Left lung (tissue), 10 donors: ENCODE data around the gene SMS. TPM values are rescaled to one million over a fixed set of nuclear protein-coding genes. Genes with fewer than 3 reads are reported as not detected.

ENCODE experiments used
- ATAC-seq: fragments of 200-7000 bp; cut with Tn5 transposase; one replicate; pipeline ENCODE4 v1.9.1; 2020; ENCODE audit warnings: moderate library complexity
- DNase-seq, 4 donors: peaks; one replicate each; pipeline ENCODE4 v3.0.0-alpha.2; 2013 to 2020
- H3K27ac ChIP-seq, 2 donors: fragments of 200-600 bp; sonication (generic) in 1 of 2; one replicate each; pipeline versions ENCODE4 v1.5.0 to v1.8.0; 2020 to 2021
- H3K27me3 ChIP-seq, 2 donors: fragments of 200-600 bp; sonication (generic) in 1 of 2; one replicate each; pipeline versions ENCODE4 v1.5.0 to v1.8.0; 2020 to 2021
- H3K36me3 ChIP-seq, 2 donors: fragments of 200-600 bp; sonication (generic) in 1 of 2; one replicate each; pipeline versions ENCODE4 v1.5.0 to v1.8.0; 2020 to 2021
- H3K4me1 ChIP-seq, 2 donors: fragments of 200-600 bp; one replicate each; pipeline ENCODE4 v1.8.0; 2021
- H3K4me3 ChIP-seq, 2 donors: fragments of 200-600 bp; sonication (generic) in 1 of 2; one replicate each; pipeline versions ENCODE4 v1.5.0 to v1.8.0; 2020 to 2021; ENCODE audit warnings: mild to moderate bottlenecking in 1 of 2
- H3K9me3 ChIP-seq, 2 donors: fragments of 200-600 bp; sonication (generic) in 1 of 2; one replicate each; pipeline versions ENCODE4 v1.5.0 to v1.8.0; 2020 to 2021
- CTCF ChIP-seq, 2 donors: fragments of 200-600 bp; sonication (generic) in 1 of 2; IDR thresholded peaks; one replicate each; pipeline versions ENCODE4 v1.5.0 to v1.8.0; 2021; ENCODE audit warnings: antibody characterized with exemption in 2 of 2
- intact Hi-C, 2 donors: fragments of 100-400 bp; cut with DNase I; formaldehyde crosslinking; loops; one replicate each; pipeline versions ENCODE4 v1.11.2 to v1.14.2; 2022
- polyA plus RNA-seq, 6 donors: library from polyadenylated mRNA; unstranded; fragments of 120-200 nt; gene quantifications; one replicate each; pipeline ENCODE4 v1.2.1, GENCODE V29; 2013; ENCODE audit not compliant: insufficient read length in 6 of 6
- total RNA-seq, 2 donors: library from RNA; stranded (reverse); fragmentation: NEBNext Ultra II Directional; extraction: Animal tissue kit (Norgen Biotek cat#: 25700); gene quantifications; one replicate each; pipeline ENCODE4 v1.2.1, GENCODE V29; 2021
- donor health status: DM: no; HTN: yes; CAD: no.
- donor health status: DM: no; HTN: no; CAD: no.

Gene SMS
- total and polyA plus RNA-seq, 8 donors: 68.6 to 119 (median 108) TPM

GRCh38 chrX:21929209-21929608 lies 11.3 kb upstream of the SMS start:
- Histone ChIP-seq H3K9me3 (no peaks in the 10 kb centered on the region), H3K36me3 (no peaks in the 10 kb centered on the region), H3K4me1 (no peaks in the 10 kb centered on the region), H3K27me3 (no peaks in the 10 kb centered on the region), H3K4me3 (no peak overlapping the region), H3K27ac (no peak overlapping the region)
- intact Hi-C loops: no loop called here
- no peak for TF ChIP-seq CTCF (IDR thresholded peaks at IDR 0.05)
- ATAC-seq (no peak), DNase-seq (no peak)

GRCh38 chrX:21930986-21931385 lies 9.5 kb upstream of the SMS start:
- no peak overlapping the region for H3K4me3 ChIP-seq
- no peak overlapping the region for H3K27ac ChIP-seq
- no peaks in the 10 kb centered on the region for H3K27me3 ChIP-seq
- DNase-seq: no peak
- TF ChIP-seq CTCF (IDR thresholded peaks at IDR 0.05): no peak
- H3K9me3 ChIP-seq: no peaks in the 10 kb centered on the region
- no peaks in the 10 kb centered on the region for H3K36me3 ChIP-seq
- intact Hi-C loops: no loop called here
- no peaks in the 10 kb centered on the region for H3K4me1 ChIP-seq
- no peak for ATAC-seq

- intact Hi-C loops: no loop called here
- no peaks in the 10 kb centered on the region for H3K36me3 ChIP-seq
- ATAC-seq (peak; percentile 81), DNase-seq (peak in 1 of 4 donors; percentile 47)
- H3K27me3 ChIP-seq: no peaks in the 10 kb centered on the region
- peak overlapping the region; percentile 54 to 73 for H3K27ac ChIP-seq
- TF ChIP-seq CTCF (IDR thresholded peaks at IDR 0.05): no peak
- no peaks in the 10 kb centered on the region for H3K9me3 ChIP-seq
- H3K4me3 ChIP-seq: no peak overlapping the region
- H3K4me1 ChIP-seq: no peaks in the 10 kb centered on the region
These were observed 8.1 kb upstream of the SMS start for GRCh38 chrX:21932292-21933002.

- peak overlapping the region; percentile 54 to 73 for H3K27ac ChIP-seq
- no peaks in the 10 kb centered on the region for H3K9me3 ChIP-seq
- intact Hi-C loops: no loop called here
- H3K4me3 ChIP-seq: no peak overlapping the region
- no peak for TF ChIP-seq CTCF (IDR thresholded peaks at IDR 0.05)
- no peaks in the 10 kb centered on the region for H3K36me3 ChIP-seq
- no peaks in the 10 kb centered on the region for H3K27me3 ChIP-seq
- ATAC-seq (no peak), DNase-seq (no peak)
- H3K4me1 ChIP-seq: no peaks in the 10 kb centered on the region
These were observed 7.4 kb upstream of the SMS start for GRCh38 chrX:21933077-21933476.

- intact Hi-C loops: no loop called here
- H3K36me3 ChIP-seq: no peaks in the 10 kb centered on the region
- H3K9me3 ChIP-seq: no peaks in the 10 kb centered on the region
- no peak for ATAC-seq
- DNase-seq: no peak
- H3K4me1 ChIP-seq: no peaks in the 10 kb centered on the region
- no peaks in the 10 kb centered on the region for H3K27me3 ChIP-seq
- no peak overlapping the region for H3K4me3 ChIP-seq
- no peak overlapping the region for H3K27ac ChIP-seq
- no peak for TF ChIP-seq CTCF (IDR thresholded peaks at IDR 0.05)
These were observed 6.1 kb upstream of the SMS start for GRCh38 chrX:21934414-21934813.
